HG03432 (cell line): ENCODE data around the gene BCL2L15.
"Not testable (repeated sequence)": the region's sequence is repeated elsewhere in the genome, so short reads cannot be mapped to it uniquely, and the experiment has no call there.

Experiments used
- ATAC-seq: cut with Tn5 transposase; IDR thresholded peaks from one replicate; pipeline ENCODE4 v1.9.1; 2021; ENCODE audit warnings: mild to moderate bottlenecking, moderate library complexity; ENCODE audit not compliant: unreplicated experiment

BCL2L15 gene

DNA sequence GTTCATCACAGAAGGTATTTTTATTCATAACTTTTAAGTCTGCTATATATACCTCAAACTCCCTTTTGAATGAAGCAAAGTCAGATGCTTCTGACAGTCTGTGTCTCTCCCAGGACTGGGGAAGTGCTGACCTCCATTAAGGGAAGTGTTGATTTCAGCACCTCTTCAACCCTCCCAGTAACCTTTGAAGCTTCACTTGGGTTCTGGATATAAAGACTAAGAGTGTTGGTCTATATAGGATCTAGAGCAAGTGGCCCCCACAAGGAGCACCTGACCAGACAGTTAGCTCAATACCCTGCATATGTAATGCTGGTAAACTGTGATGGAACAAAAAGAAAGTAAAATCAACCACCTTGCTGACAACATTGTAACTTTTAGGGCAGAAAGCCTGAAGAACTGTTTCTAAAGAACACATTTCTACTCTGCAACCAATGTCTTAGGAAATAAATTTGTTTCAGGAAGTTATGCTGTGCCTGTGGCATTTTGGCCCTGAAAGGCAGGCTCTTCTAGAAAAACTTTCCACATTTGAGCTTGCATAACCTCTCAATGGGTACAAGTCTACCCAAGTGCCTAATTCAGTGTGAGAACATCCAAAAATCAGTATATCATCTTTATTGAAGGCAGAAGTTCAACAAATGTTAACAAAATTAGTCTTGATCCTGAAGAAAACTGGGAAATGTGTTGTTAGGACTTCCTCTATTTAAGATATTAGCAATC lies 15.0 kb downstream of the BCL2L15 start:
- ATAC-seq = peak; percentile 9

DNA sequence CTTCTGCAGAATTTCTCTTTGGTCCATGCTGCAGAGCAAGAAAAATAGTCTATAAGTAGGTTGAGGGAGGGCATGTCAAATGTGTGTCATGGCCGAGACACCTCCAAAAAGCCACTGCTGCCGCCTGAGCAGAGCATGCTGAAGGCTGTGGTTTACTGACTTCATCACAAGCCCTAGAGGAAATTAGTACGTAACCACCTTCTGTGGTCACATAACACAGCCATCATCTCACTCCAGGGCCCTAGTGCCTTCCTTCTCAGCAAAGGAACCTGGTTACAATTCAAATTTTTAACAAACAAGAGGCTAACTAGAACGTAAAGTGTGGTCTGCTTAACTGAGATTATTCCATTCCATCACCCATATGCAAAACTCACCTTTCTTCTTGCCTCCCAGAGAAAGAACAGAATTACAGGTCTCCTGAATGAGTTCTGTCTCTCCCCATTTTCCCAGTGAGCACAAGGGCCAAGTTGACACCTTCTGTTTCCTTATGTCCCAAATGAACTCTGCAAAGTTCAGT lies 15.7 kb downstream of the BCL2L15 start, which contains the start of gene PTPN22:
Gene PTPN22 (minus strand): TSS at position 116 of the 517 bp plus-strand sequence.
- ATAC-seq = peak; percentile 88

DNA sequence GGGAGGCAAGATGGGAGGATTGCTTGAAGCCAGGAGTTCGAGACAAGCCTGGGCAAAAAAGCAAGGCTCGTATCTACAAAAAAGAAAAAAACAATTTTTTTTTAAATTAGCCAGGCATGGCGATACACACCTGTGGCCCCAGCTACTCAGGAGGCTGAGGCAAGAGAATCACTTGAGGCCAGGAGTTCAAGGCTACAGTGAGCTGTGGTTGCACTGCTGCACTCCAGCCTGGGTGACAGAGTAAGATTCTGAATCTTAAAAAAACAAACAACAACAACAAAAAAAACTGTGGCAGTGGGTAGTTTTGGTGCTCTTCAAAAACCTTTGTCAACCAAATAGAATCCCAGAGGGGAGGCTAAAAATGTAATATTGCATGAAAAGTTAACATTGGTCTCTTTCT lies 16.6 kb downstream of the BCL2L15 start:
- ATAC-seq = no peak

DNA sequence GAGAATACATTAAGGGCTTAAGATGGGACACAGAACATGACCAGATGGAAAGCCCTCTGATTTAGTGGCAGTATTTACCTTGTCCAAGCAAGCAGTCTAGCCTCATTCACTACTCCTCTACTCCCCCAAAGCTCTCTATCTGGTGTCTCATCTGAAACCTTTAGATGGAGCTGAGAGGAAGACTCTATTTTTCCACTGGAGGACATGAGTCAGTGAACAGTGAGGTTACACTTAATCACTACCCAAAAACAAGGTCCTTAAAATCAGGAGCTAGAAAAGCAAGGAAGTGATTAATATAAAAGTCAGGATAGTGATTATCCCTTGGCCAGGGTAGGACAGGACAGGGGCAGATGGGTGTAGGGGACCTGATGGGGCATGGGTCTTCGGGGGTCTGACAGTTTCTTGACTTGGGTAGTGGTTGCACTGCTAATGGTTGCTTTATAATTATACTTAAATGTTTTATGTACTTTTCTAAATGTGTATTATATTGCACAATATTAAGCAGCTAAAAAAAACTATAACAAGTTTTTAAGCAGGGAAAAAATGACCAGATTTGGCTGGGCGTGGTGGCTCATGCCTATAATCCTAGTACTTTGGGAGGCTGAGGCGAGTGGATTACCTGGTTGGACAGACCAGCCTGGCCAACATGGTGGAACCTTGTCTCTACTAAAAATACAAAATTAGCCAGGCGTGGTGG lies 18.8 kb downstream of the BCL2L15 start:
- ATAC-seq = no peak

DNA sequence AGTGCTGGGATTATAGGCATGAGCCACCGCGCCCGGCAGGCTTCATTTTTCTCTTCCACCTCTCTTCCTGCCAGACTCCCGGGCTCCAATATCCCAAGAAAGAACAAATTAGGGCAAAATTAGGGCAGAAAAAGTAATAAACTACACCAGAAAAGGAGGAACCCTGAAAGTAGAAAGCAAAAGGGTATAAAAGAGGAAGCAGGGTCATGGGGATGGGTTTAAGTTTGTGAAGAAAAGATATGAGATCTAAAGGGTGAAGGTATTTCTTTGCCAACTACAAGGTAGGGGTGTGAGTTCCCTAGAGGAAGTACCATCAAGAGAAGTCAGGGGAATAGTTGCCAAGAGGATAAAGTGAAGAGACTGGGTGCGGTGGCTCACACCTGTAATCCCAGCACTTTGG lies 25.7 kb downstream of the BCL2L15 start:
- ATAC-seq = no peak

DNA sequence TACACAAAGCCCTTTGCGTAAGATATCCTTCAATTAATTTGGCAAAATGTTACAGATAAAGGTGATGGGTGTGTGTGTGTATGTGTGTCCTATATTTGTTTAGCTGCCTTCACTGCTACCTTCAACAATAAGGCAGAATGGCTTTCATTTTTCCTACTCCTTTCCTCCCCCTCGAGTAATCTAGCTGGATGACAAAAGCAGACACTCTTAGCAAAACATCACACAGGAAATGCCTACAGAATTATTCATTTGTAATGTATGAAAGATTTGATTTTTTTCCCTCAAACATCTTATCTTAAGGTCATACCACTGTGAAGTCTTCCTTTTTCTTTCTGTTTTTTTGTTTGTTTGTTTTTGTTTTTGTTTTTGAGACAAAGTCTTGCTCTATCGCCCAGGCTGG lies 26.5 kb downstream of the BCL2L15 start:
- ATAC-seq = no peak

DNA sequence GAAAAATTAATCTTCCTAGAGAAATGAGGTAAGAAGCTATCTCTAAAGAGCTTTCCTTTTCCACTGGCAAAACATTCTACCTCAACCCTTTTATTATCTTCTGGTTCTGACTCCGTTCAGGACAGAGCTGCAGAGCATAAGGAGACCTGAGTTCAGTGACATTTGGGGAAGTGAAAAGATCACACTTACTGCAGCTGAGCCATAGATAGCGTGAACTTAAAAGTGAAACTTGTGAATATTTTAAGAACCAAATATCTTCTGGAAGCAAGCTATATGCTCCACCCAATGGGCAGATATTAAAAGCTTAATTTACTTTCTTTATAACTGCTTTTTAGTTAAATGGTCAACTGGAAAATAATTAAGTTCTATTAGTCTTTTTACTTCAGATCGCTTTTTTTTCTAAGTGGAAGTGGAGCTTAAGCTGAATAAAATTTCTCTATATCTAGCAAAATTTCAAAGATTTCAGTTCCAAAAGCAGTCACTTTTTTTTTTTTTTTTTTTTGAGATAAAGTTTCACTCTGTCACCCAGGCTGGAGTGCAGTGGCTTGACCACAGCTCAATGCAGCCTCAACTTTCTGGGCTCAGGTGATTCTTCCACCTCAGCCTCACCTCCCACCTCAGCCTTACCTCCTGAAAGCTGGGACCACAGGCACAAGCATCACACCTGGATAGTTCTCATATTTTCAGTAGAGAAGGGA lies 27.8 kb downstream of the BCL2L15 start:
- peak; percentile 89 for ATAC-seq

DNA sequence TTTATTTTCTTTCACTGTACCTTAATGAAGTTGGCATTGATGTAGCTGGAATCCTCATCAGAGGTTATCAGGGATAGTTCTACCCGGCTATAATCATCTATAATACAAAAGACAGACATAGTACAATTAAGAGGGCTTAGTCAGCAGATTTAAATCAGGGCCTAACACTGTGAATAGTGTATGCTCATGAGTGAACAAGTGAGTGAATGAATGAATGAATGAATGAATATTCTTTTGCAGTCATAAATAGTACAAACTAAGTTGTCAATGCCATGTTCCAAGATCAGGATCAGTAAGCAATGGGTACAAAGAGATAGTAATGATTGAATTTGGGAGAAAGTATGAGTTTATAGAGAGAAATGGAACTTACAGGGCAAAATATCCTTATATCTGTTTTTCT lies 28.4 kb downstream of the BCL2L15 start:
- no peak for ATAC-seq

DNA sequence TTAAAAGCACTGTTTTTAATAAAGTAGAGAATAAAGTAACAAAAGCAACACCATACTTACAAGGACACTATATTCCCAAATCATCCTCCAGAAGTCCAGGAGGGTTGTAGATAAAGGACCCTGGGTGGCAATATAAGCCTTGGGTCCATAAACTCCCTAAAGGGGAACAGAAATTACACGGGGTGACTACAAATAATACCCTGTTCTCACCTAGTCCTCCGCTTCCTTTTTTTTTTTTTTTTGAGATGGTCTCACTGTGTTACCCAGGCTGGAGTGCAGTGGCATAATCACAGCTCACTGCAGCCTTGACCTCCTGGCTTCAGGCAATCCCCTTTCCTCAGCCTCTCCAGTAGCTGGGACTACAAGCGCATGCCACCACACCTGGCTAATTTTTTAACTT lies 29.0 kb downstream of the BCL2L15 start:
- ATAC-seq = peak; percentile 41

DNA sequence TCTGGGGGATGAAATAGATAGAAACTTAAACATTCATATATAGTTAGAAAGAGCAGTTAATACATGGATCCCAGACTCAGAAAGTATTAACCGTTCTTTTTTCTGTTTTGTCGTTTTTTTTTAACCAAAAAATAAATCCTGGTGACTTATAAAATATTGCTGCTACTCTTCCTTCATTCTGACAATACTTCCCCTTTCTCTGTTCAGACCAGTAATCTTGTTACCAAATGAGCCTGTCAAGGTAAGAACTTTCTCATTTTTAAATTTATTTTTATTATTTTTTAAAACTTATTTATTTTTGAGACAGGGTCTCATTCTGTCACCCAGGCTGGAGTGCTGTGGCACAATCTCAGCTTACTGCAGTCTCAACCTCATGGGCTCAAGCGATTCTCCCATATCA lies 29.6 kb downstream of the BCL2L15 start:
- no peak for ATAC-seq

DNA sequence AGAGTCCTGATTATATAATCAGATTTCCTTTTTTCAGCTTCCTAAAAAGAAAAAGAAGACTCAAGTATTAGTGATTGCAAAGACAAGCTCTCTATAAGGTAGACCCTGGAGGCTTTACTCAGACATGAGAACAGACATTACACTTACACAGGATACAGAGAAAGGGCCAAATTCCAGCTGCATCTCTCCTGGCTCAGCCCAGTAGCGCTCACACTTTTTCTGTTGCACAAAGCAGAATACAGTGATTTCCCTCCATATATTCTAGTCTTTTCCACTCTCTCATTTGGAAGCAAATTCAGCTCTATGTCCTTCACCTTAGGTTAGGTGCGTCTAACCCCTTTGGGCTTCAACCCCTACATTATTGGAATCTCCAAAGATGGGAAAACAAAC lies 31.0 kb downstream of the BCL2L15 start:
- ATAC-seq = no peak

DNA sequence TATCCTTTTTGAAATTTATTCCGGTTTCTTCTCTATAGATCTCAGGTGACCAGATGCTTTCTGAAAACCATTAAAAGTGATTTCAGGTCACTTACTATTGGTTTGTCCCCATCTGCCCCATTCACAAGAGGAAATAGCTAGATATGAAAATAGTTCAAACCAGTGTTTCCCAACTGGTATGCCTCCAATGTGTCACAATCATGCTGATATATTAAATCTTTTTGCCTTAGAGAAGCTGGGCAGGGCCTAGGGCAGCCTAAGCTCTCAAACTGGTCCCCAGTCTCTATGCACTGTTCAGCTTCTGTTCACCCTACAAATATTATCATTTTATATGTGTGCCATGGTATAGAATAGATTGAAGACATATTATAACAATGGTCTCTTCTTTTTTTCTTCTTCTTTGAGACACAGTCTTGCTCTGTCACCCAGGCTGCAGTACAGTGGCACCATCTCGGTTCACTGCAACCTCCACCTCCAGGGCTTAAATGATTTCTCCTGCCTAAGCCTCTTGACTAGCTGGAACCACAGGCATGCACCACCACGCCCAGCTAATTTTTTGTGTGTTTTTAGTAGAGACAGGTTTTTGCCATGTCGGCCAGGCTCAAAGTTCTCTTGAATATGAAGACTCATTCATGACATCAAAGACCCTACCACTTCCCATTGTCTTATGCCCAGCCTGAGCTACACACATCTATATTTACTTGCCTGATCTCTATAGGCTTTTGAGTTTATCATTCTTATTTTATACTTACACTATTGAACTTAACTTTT lies 31.6 kb downstream of the BCL2L15 start:
- no peak for ATAC-seq

DNA sequence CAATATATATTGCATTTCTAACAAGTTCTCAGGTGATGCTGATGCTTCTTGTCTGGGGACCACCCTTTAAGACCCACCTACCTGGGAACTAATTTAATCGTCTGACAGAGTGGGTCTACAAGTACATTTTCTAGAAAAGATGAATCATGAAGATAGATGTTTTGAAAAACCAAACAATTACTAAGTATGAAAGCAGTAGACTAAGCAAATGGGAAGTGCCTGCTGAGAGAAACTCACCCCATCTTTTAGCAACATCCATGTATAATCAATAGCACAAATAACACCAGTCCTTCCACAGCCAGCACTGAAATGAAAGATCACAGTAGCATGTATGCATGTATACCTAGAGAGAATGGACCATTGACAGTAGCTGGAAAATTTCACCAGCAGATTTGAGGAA lies 33.1 kb downstream of the BCL2L15 start:
- ATAC-seq = no peak

DNA sequence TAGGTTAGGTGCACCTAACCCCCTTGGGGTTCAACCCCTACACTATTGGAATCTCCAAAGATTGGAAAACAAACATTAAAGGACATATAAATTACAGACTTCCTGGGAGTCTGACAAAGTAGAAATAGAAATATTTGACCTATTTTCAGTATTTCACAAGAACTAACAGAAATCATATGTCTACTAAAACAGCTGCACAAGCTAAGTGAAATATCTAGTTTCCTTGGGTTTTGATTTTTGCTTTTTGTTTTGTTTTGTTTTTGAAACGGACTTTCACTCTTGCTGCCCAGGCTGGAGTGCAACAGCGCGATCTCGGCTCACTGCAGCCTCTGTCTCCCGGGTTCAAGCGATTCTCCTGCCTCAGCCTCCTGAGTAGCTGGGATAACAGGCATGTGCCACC lies 34.7 kb downstream of the BCL2L15 start:
- ATAC-seq = not testable (repeated sequence)

DNA sequence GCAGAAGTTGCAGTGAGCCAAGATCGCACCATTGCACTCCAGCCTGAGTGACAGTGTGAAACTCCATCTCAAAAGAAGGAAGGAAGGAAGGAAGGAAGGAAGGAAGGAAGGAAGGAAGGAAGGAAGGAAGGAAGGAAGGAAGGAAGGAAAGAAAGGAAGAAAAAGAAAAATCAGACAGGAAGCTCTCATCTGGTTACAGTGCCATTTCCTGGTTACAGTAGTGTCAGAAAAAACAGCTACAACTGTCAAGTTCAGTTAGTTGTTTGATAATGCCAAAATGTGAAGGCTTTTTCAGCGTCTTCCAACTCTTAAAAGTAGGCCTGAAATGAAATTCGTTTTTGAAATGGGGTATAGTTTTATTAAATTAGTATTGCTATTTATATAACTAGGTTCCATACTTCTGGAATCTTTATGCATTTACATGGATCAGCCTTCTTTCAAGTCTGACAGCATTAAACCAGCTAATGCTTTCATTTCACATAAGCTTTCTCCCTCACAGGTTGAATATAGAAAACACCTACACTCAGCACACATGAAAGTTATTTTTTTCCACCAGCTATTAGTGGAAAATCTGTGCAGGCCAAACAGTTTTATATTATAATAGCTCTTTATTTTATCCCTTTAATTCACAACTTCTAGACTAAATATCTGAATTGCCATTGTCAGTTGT lies 37.1 kb downstream of the BCL2L15 start:
- no peak for ATAC-seq

DNA sequence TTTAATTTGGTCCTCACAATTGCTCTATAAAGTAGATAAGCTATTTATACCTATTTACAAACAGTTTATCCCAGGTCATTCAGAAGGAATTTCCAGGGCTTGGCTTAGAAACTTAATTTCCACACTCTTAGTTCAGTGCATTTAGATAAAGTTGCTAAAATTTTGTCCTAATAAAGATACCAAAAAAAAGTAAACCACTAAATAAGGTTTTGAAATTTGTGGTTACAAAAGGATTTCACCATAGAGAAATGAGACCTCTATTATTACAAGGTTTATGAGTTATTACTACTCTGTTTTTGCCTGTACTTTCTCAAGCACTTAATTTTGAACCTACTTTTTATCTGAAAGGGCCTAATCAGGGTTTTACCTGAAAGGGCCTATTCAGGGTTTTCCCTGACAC lies 38.3 kb downstream of the BCL2L15 start:
- ATAC-seq = no peak

DNA sequence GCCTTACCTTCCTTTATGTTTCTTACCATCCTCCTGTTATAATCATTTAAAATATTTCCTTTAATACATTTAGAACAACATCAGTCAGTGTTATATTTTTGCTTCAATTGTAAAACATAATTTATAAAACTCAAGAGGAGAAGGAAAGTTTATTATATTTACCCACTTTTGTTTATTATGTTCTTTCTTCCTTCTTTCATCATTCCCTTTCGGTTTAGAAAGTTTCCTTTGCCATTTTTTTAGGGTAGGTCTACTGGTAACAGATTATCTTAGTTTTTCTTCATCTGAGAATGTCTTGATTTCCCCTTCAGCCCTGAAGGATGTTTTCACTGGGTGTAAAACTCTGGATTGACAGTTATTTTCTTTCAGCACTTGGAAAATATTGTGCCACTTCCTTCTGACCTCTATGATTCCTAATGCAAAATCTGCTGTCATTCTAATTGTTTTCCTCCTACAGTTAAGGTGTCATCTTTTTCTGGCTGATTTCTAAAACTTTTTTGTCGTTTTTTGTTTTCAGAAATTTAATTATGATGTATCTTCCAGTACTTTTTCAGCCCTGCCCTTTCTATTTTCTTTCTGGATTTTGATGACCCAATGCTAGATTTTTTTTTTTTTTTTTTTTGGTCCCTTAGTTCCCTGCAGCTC lies 40.9 kb downstream of the BCL2L15 start:
- ATAC-seq = no peak

DNA sequence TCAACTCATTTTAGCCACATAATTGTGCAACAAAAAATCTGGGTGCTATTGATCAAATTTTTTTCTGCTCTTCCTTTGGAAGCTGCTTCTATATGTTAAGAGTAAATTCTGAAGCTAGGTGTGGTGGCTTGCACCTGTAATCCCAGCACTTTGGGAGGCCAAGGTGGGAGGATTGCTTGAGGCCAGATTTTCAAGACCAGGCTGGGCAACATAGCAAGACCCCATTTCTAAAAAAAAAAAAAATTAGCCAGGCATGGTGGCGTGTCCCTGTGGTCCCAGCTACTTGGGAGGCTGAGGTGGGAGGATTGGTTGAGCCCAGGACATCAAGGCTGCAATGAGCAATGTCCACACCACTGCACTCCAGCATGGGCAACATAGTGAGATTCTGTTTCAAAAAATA lies 50.8 kb downstream of the BCL2L15 start:
- no peak for ATAC-seq

DNA sequence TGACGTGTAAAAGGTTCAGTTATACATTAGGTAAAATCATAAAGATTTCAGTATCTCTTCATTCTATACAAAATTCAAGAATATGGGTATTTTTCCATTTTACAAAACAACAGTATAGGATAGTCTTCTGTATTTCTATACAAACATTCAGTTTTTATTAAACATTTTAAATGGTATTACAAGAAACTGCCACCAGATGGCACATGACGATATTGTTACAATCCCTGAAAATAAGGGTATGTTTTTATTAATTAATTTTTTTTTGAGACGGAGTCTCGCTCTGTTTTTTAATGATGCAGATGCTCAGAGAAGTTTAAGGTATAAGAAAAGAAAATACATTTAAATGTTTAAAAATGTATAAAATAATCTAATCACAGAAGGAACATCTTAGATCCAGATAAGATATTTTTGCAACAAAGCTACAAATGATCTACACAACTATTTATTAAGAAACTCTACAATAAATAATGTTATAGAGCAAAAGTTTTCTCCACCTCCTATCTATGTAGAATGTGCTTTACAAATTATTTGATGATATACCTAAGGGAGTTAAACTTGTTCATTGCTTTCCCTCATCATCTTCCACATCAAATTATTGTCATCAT lies 51.6 kb downstream of the BCL2L15 start:
- ATAC-seq = no peak

DNA sequence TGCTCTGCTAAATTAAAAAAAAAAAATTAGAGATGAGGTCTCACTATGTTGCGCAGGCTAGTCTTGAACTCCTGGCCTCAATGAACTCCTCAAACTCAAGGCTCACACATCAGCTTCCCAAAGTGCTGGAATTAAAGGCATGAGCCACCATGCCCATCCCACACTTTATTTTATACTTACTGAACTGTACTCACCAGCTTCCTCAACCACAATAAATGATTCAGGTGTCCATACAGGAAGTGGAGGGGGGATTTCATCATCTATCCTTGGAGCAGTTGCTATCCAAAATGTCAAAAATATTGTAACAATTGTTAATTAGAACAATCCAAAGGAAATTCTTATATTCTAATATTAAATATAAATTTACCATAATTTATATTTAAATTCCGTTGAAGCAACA lies 52.7 kb downstream of the BCL2L15 start:
- ATAC-seq = no peak
